ENCODE results near the gene CADM1. TPM values are rescaled to one million over a fixed set of nuclear protein-coding genes. Genes with fewer than 3 reads are reported as not detected.

The CADM1 gene
- total RNA-seq, 4 donors from 2014 or later: 10.6 to 15.7 (median 13.8) TPM

- Histone ChIP-seq H3K27me3 (no peaks in the 10 kb centered on the region), H3K4me1 (no peaks in the 10 kb centered on the region), H3K4me3 (no peak overlapping the region), H3K9me3 (no peaks in the 10 kb centered on the region), H3K27ac (replicated peaks in 1 of 4) (no peak overlapping the region), H3K36me3 (no peaks in the 10 kb centered on the region)
- intact Hi-C loops (cut with DNase I): no loop called here
- 100% methylated on average over 1 of the region's 1 CpG for WGBS
- TF ChIP-seq CTCF (IDR thresholded peaks at IDR 0.05) (no peak), POLR2AphosphoS5 (IDR thresholded peaks at IDR 0.05) (no peak), POLR2A (IDR thresholded peaks at IDR 0.05; ENCODE audit: low read depth) (no peak), EP300 (IDR thresholded peaks at IDR 0.05) (no peak)
- DNase-seq (ENCODE audit: extremely low spot score): no peak
These were observed 73.9 kb downstream of the CADM1 start for GRCh38 chr11:115430345-115430744.

GRCh38 chr11:115428306-115428705, 75.9 kb downstream of the CADM1 start:
- intact Hi-C loops (cut with DNase I): no loop called here
- H3K9me3 ChIP-seq: no peaks in the 10 kb centered on the region
- no peak for TF ChIP-seq CTCF (IDR thresholded peaks at IDR 0.05)
- TF ChIP-seq POLR2AphosphoS5 (IDR thresholded peaks at IDR 0.05): no peak
- no peak for TF ChIP-seq EP300 (IDR thresholded peaks at IDR 0.05)
- no peak for TF ChIP-seq POLR2A (IDR thresholded peaks at IDR 0.05; ENCODE audit: low read depth)

GRCh38 chr11:115425816-115426215, 78.4 kb downstream of the CADM1 start:
- intact Hi-C loops (cut with DNase I): no loop called here
- Histone ChIP-seq H3K9me3 (no peaks in the 10 kb centered on the region), H3K27ac (replicated peaks in 1 of 4) (no peak overlapping the region), H3K4me1 (peaks cover 0 to 17% (median 10%) of the 10 kb centered on the region in 4 donors), H3K4me3 (no peak overlapping the region), H3K27me3 (no peaks in the 10 kb centered on the region), H3K36me3 (no peaks in the 10 kb centered on the region)
- TF ChIP-seq EP300 (IDR thresholded peaks at IDR 0.05) (no peak), POLR2A (IDR thresholded peaks at IDR 0.05; ENCODE audit: low read depth) (no peak), POLR2AphosphoS5 (IDR thresholded peaks at IDR 0.05) (no peak), CTCF (IDR thresholded peaks at IDR 0.05) (no peak)
- 93% methylated on average over 7 of the region's 7 CpGs for WGBS
- DNase-seq (ENCODE audit: extremely low spot score): no peak

More at GRCh38 chr11:115428306-115428705, 75.9 kb downstream of the CADM1 start:
- Histone ChIP-seq H3K36me3 (no peaks in the 10 kb centered on the region), H3K4me3 (no peak overlapping the region), H3K27ac (replicated peaks in 1 of 4) (no peak overlapping the region), H3K27me3 (no peaks in the 10 kb centered on the region), H3K4me1 (peaks cover 0 to 5% (median 0%) of the 10 kb centered on the region in 4 donors)
- DNase-seq (ENCODE audit: extremely low spot score): no peak

GRCh38 chr11:115425250-115425649, 79.0 kb downstream of the CADM1 start:
- H3K36me3 ChIP-seq: no peaks in the 10 kb centered on the region
- no peaks in the 10 kb centered on the region for H3K9me3 ChIP-seq
- peaks cover 0 to 20% (median 14%) of the 10 kb centered on the region in 4 donors for H3K4me1 ChIP-seq
- no peaks in the 10 kb centered on the region for H3K27me3 ChIP-seq
- 96% methylated on average over 5 of the region's 5 CpGs for WGBS
- TF ChIP-seq POLR2AphosphoS5 (IDR thresholded peaks at IDR 0.05) (no peak), EP300 (IDR thresholded peaks at IDR 0.05) (no peak), POLR2A (IDR thresholded peaks at IDR 0.05; ENCODE audit: low read depth) (no peak), CTCF (IDR thresholded peaks at IDR 0.05) (no peak)
- intact Hi-C loops (cut with DNase I): no loop called here
- H3K4me3 ChIP-seq: no peak overlapping the region
- H3K27ac ChIP-seq (replicated peaks in 1 of 4): no peak overlapping the region
- no peak for DNase-seq (ENCODE audit: extremely low spot score)

All from esophagus muscularis mucosa (tissue), 4 donors.